Prostate gland (tissue), 2 donors: ENCODE data around the gene NOTCH1. TPM values are rescaled to one million over a fixed set of nuclear protein-coding genes. Genes with fewer than 3 reads are reported as not detected.
A peak's percentile ranks its signal among the peaks of the same experiment; 100 is the strongest.

Source experiments
- DNase-seq: peaks from one replicate; pipeline ENCODE4 v3.0.0-alpha.2; 2019; ENCODE audit warnings: low spot score
- H3K27ac ChIP-seq, 2 donors: fragments of 200-600 bp; sonication (generic); 2 replicates each; pipeline ENCODE4 v1.5.1; 2017 to 2019
- H3K27me3 ChIP-seq: fragments of 200-600 bp; sonication (generic); replicated peaks from 2 replicates; pipeline ENCODE4 v1.5.1; 2019; ENCODE audit not compliant: insufficient read depth
- H3K36me3 ChIP-seq, 2 donors: fragments of 200-600 bp; sonication (generic); 1 replicate in 1 of 2; 2 replicates in 1 of 2; pipeline versions ENCODE4 v1.5.1 to v1.8.1; 2017 to 2019
- H3K4me1 ChIP-seq: fragments of 200-600 bp; sonication (generic); replicated peaks from 2 replicates; pipeline ENCODE4 v1.5.1; 2019
- H3K4me3 ChIP-seq, 2 donors: fragments of 200-600 bp; sonication (generic); 2 replicates each; pipeline ENCODE4 v1.5.1; 2017 to 2019
- H3K9me3 ChIP-seq: fragments of 200-600 bp; sonication (generic); 2 replicates; pipeline ENCODE4 v1.5.1; 2017
- CTCF ChIP-seq, 4 experiments: fragments of 200-600 bp in 2 of 4; fragments of 450-650 bp in 2 of 4; sonication (generic) in 2 of 4; IDR thresholded peaks; 1 replicate in 3 of 4; 2 replicates in 1 of 4; pipeline ENCODE4 v1.5.1; 2016 to 2019; ENCODE audit warnings: antibody characterized with exemption in 4 of 4, mild to moderate bottlenecking in 2 of 4, moderate library complexity in 2 of 4
- POLR2A ChIP-seq: fragments of 450-650 bp; IDR thresholded peaks from one replicate; pipeline ENCODE4 v1.6.1; 2016; ENCODE audit warnings: antibody characterized with exemption, mild to moderate bottlenecking
- POLR2AphosphoS5 ChIP-seq: sonication (generic); formaldehyde crosslinking; IDR thresholded peaks from one replicate; pipeline ENCODE4 v1.6.1; 2017; ENCODE audit warnings: antibody characterized with exemption
- WGBS: methylation state at CpG from one replicate; pipeline ENCODE4 v1.1.5; 2018; 5-methylcytosine and 5-hydroxymethylcytosine counted together
- intact Hi-C: fragments of 100-400 bp; cut with DNase I; formaldehyde crosslinking; loops from one replicate; pipeline ENCODE4 v1.14.2; 2022
- total RNA-seq, 2 donors: library from RNA; depleted of rRNA; stranded (reverse); fragments of >200 nt; gene quantifications; one replicate each; pipeline ENCODE4 v1.1.0, GENCODE V29; 2016

NOTCH1 gene
- total RNA-seq, 2 donors from 2014 or later, result 38.0 to 63.3 TPM

DNA sequence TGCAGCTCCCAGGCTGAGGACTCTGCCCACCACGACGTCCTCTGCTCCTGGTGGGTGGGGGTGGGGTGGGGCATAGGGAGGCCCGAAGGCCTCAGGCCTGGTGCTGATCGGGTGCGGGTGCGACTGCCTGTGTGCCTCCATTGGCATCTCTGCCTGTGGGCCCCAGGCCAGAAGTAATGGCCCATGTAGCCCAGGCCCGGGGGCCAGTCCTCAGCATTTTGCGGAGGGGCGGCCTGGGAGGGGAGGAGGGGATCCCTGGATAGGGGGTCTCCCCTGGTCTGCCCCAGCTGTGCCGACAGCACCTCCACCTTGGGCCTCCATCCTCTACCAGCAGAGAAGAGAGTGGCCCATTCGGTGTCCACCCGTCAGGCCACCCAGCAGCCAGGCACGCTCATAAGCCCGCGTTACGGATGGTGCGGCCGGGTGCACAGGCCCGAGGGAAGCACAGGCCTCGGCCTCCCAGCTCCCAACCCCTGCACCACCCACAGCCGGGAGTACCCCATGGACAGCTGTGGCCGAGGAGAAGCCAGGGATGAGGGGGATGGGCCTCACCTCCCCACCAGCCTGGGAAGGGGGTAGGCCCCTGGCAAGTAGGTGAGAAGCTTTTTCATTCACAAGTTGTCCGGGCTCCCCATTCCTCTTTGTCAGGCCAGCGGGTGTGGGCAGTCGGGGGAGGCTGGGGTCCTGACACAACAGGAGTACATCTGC lies 1.8 kb upstream of the NOTCH1 start:
- intact Hi-C loops, result loop anchor here (2.0 to 5.0 kb wide), 2 partner anchors 65 to 75 kb away; partner anchors contain the start of gene SEC16A
- Histone ChIP-seq H3K27ac (peak overlapping the region; percentile 93 to 95), H3K4me3 (no peak overlapping the region), H3K36me3 (no peaks in the 10 kb centered on the region), H3K9me3 (no peaks in the 10 kb centered on the region), H3K4me1 (peaks cover 31% of the 10 kb centered on the region), H3K27me3 (no peaks in the 10 kb centered on the region)
- TF ChIP-seq POLR2AphosphoS5, result no peak
- DNase-seq, result no peak
- 76% methylated on average over 19 of the region's 25 CpGs for WGBS

GRCh38 chr9:136546697-136547501 lies 1.1 kb upstream of the NOTCH1 start:
- H3K9me3 ChIP-seq, result no peaks in the 10 kb centered on the region
- H3K27me3 ChIP-seq, result no peaks in the 10 kb centered on the region
- DNase-seq, result peak; percentile 83
- peaks cover 30% of the 10 kb centered on the region for H3K4me1 ChIP-seq
- H3K4me3 ChIP-seq, result peak overlapping the region; percentile 77 to 78
- no peaks in the 10 kb centered on the region for H3K36me3 ChIP-seq
- 1% methylated on average over 43 of the region's 45 CpGs for WGBS
- intact Hi-C loops, result loop anchor here (2.0 to 5.0 kb wide), 2 partner anchors 64 to 75 kb away; partner anchors contain the start of gene SEC16A
- peak overlapping the region; percentile 93 to 95 for H3K27ac ChIP-seq
- TF ChIP-seq POLR2A, result peak; percentile 39
- peak; percentile 67 for TF ChIP-seq POLR2AphosphoS5
- no peak for TF ChIP-seq CTCF (IDR thresholded peaks at IDR 0.05)

GRCh38 chr9:136545692-136545964 lies 220 bp downstream of the NOTCH1 start:
- no CpG with 5 or more reads among the region's 41 CpGs for WGBS
- DNase-seq, result no peak
- peaks cover 19% of the 10 kb centered on the region for H3K4me1 ChIP-seq
- no peak for TF ChIP-seq POLR2AphosphoS5
- TF ChIP-seq POLR2A, result no peak
- TF ChIP-seq CTCF (IDR thresholded peaks at IDR 0.05), result no peak
- H3K27me3 ChIP-seq, result no peaks in the 10 kb centered on the region
- no peaks in the 10 kb centered on the region for H3K36me3 ChIP-seq
- H3K4me3 ChIP-seq, result peak overlapping the region; percentile 77 to 78
- H3K9me3 ChIP-seq, result no peaks in the 10 kb centered on the region
- intact Hi-C loops, result loop anchor here (5.0 kb wide), 1 partner anchor 77 kb away; no protein-coding TSS in a partner anchor
- peak overlapping the region; percentile 90 to 95 for H3K27ac ChIP-seq

GRCh38 chr9:136544964-136545691 lies 720 bp downstream of the NOTCH1 start:
- no peak for DNase-seq
- Histone ChIP-seq H3K4me3 (peak overlapping the region; percentile 77 to 78), H3K27me3 (no peaks in the 10 kb centered on the region), H3K4me1 (peaks cover 19% of the 10 kb centered on the region), H3K36me3 (no peaks in the 10 kb centered on the region), H3K9me3 (no peaks in the 10 kb centered on the region), H3K27ac (peak overlapping the region; percentile 90 to 95)
- intact Hi-C loops, result loop anchor here (5.0 kb wide), 1 partner anchor 77 kb away; no protein-coding TSS in a partner anchor
- TF ChIP-seq POLR2AphosphoS5 (no peak), CTCF (IDR thresholded peaks at IDR 0.05) (no peak), POLR2A (no peak)
- under 1% methylated on average over 80 of the region's 82 CpGs for WGBS

- Histone ChIP-seq H3K4me1 (peaks cover 19% of the 10 kb centered on the region), H3K27me3 (no peaks in the 10 kb centered on the region), H3K27ac (peak overlapping the region; percentile 90 to 95), H3K9me3 (no peaks in the 10 kb centered on the region), H3K4me3 (peak overlapping the region; percentile 77 to 78), H3K36me3 (no peaks in the 10 kb centered on the region)
- TF ChIP-seq POLR2A (peak; percentile 62), CTCF (IDR thresholded peaks at IDR 0.05) (no peak)
- intact Hi-C loops, result no loop called here
- under 1% methylated on average over 27 of the region's 31 CpGs for WGBS
- peak; percentile 71 for DNase-seq
Observed at GRCh38 chr9:136544548-136544963, 1.3 kb downstream of the NOTCH1 start.
